ENCODE measurements around the gene ZNF536.

Gene ZNF536

GRCh38 chr19:30562981-30563380 is 190.8 kb downstream of the ZNF536 start:
- DNase-seq (ENCODE audit: low read depth, low spot score) = no peak

DNA sequence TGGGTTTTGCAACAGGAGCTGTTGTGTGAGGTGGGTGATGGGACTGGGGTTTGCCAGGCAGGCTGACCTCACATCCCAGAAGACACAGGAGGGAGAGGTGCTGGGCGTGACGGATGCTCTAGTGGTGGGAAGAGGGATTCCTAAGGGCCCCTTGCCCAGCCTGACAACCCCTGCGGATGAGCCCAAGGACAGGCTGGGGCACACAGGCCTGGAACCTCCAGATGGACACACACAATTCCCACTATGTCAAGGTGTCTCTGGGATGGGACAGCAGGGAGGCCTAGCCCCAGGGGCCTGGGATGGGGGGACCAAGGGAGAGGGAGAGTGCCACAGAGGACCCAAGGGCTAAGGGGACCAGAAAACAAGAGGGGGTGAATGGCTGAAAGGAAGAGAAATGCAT is 191.5 kb downstream of the ZNF536 start:
- no peak for DNase-seq (ENCODE audit: low read depth, low spot score)

DNA sequence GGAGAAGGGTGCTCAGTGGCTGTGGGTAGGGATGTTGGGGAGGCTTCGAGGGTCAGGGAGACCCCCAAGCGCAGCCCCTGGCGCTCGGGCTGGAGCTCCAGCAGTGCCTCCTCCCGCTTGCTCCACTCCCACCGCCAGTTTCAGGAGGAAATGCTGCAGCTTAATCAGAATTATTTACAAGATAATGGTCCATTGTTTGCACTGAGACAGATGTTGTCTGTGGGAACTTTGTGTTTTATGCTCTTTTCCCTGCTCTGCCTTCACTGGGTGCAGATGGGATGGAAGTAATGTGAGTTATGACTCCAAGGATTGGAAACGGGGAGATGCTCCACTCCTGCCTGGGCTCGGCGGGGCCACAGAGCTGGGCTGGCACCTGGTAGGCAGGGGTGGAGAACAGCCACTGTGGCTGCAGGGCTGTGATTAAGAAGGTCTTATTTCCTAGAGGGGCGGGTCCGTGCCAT is 192.4 kb downstream of the ZNF536 start:
- no peak for DNase-seq (ENCODE audit: low read depth, low spot score)

GRCh38 chr19:30565636-30566035 is 193.5 kb downstream of the ZNF536 start:
- no peak for DNase-seq (ENCODE audit: low read depth, low spot score)

DNA sequence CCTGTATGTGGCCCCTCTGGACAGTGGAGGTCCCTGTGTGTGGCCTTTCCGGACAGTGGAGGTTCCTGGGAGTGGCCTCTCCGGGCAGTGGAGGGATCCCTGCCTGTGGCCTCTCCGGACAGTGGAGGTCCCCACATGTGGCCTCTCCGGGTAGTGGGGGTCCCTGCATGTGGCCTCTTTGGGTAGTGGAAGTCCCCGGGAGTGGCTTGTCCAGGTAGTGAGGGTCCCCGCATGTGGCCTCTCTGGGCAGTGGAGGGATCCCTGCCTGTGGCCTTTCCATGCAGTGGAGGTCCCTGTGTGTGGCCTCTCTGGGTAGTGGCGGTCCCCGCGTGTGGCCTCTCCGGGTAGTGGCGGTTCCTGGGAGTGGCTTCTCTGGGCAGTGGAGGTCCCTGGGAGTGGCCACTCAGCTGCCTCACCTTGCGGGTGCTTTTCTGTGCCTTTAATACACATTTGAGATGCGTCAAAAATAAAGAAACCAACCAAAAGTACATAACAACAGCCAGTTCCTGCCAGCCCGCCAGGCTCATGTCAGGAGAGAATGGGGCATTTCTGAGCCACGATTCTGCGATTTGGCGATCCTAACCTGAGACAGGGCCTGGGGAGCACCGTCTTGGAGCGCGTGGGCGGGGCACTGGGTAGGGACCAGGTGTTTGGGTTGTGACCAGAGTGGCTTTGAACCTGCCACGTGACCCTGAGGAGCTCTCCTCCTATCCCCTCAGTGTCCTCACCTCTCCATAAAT is 194.7 kb downstream of the ZNF536 start:
- no peak for DNase-seq (ENCODE audit: low read depth, low spot score)

DNA sequence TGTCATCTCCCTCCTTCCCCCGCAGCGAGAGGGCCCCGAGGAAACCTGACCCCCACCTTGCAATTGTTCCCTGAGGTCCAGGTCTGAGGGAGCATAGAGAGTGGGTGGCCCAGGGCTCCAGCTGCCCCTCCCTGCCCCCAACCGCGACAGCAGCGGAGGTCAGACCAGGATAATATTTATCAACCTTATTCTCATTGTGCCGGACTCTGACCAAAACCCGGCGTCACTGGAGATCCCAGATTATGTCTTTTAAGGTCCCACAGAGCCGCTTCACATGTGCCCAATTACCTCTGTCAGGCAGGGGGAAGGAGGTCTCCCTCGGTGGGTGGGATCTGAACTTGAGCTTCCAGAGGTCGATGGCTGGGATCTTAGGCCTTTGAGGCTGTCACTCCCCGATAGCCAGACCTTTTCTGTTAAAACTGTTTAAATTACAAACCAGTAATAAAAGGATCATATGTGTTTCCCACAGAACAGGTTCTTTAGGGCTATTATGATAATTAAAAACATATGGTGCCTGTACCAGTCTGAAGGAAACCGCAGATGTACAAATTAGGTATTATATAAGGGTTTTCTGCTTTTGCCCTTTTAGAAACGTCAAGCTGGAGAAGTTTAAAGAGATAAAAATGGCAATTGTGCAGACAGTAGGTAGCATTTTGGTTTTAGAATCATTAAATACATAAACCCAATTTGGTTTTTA is 195.5 kb downstream of the ZNF536 start:
- DNase-seq (ENCODE audit: low read depth, low spot score) = no peak

DNA sequence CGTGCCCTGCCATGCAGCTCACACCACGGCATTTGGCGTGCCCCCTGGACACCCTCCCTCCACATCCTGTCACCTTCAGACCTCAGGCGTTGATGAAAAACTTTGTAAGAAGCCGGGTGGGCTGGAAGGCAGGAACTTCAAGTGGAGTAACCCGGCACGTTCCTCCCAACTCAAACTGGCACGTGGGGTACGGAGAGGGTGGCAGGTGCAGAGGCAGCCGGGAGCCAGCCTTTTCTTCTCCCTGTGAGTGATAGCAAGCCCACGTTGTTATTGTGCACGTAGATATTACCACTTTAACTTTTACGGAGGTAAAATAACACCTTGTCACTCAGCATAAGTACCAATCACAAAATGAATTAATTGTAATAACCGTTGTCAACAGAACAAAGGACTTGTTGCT is 198.0 kb downstream of the ZNF536 start:
- DNase-seq (ENCODE audit: low read depth, low spot score) = no peak

- DNase-seq (ENCODE audit: low read depth, low spot score) = no peak
Observed at GRCh38 chr19:30577551-30578105, 205.4 kb downstream of the ZNF536 start.

- no peak for DNase-seq (ENCODE audit: low read depth, low spot score)
Observed at GRCh38 chr19:30579419-30579818, 207.2 kb downstream of the ZNF536 start.

- no peak for DNase-seq (ENCODE audit: low read depth, low spot score)
Observed at GRCh38 chr19:30580673-30581072, 208.5 kb downstream of the ZNF536 start.

- no peak for DNase-seq (ENCODE audit: low read depth, low spot score)
Observed at GRCh38 chr19:30584090-30584489, 211.9 kb downstream of the ZNF536 start.

DNA sequence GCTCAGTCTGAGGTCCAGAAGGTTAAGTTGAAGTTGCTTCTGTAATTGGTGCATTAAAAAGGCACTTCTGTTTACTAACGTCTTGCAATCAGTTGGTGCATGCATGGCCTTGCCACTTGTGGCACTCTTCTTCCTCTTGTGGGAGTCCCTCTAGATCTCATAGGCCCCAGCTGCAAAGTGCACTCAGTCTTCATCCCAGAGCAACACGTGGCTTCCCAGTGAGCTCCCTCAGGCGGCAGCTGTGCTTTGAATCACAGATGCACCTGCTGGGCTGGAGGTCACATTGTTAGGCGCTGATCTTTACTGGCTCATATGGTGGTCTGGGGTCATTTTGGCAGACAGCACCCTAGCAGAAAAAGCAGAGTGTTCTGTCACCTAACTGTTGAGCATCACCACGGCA is 215.7 kb downstream of the ZNF536 start:
- DNase-seq (ENCODE audit: low read depth, low spot score) = no peak

DNA sequence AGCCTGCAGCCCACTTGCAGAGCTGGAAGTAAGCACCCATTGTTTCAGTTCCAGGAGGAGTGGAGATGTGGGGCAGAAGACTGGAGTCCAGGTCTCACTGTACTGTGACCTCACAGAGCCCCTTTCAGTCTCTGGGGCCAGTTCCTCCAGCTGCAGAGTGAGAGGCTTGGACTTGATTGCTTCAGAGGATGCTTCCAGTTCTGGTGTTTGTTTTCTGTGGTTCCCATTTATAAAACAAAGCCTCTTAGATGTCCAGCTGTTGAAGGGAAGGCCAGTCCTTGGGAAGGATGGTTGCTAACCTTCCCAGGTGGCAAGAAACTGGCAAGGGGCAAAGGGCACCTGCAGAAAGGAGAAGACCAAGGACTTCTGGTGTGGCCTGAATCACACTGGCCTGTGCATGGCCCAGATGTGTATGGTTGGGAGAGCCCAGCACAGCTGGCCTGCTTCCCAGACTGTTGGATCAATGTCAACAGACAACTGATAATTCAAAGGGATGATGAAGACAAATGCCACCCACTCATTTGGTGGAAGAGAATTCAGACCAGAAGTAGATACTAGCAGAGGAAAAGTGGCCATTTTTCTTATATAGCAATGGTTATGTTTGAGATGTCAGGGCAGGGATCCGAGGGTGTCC is 218.5 kb downstream of the ZNF536 start:
- no peak for DNase-seq (ENCODE audit: low read depth, low spot score)

DNA sequence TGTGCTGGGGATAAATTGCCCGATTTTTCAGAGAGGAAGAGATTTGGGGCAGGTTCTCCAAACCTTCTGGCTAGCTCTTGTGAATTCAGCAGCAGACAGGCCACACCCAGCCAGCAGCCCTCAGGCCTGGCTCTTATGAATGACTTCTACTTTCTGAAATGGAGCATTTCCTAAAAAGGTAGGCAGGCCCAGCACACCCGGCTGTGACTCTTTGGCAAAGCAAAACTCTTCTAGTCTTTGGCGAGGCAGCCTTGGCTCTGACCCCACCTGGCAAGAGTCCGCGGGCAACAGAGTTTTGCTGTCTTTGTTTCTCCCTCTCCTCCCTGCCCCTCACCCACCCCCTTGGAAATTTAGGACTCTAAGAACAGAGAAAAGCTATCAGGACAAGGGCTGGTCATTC is 221.2 kb downstream of the ZNF536 start:
- no peak for DNase-seq (ENCODE audit: low read depth, low spot score)

GRCh38 chr19:30593975-30594745 is 222.0 kb downstream of the ZNF536 start:
- DNase-seq (ENCODE audit: low read depth, low spot score) = no peak

- no peak for DNase-seq (ENCODE audit: low read depth, low spot score)
Observed at GRCh38 chr19:30596268-30596667, 224.1 kb downstream of the ZNF536 start.

DNA sequence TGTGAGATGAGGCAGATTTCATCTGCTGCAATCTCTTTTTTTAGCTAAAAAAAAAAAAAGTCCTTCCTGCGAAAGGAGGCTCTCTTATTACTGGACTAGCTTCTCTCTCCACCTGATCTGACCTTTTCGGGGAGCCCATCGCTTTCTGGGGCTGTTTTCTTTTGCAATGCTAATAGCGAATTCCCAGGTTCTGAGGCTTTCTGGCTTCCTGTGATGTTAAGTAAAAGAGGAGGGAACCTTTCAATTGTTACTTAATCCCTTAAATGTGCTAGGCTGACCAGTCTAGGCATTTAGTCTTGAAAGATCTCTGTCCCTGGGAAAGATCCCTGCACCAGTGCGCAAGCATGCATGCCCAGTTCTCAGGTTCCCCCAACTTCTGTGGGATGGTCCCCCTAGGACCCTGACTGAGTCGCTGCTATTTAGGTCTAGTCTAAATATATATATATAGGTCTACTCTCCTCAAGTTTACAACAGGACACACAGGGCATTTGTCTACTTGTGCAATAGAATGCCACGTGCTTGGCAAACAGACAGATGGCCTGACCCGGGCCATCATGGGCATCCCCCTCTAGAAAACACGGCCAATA is 224.7 kb downstream of the ZNF536 start:
- DNase-seq (ENCODE audit: low read depth, low spot score) = peak; percentile 56

GRCh38 chr19:30598688-30599087 is 226.5 kb downstream of the ZNF536 start:
- no peak for DNase-seq (ENCODE audit: low read depth, low spot score)

- DNase-seq (ENCODE audit: low read depth, low spot score) = no peak
Observed at GRCh38 chr19:30602661-30603350, 230.6 kb downstream of the ZNF536 start.

DNA sequence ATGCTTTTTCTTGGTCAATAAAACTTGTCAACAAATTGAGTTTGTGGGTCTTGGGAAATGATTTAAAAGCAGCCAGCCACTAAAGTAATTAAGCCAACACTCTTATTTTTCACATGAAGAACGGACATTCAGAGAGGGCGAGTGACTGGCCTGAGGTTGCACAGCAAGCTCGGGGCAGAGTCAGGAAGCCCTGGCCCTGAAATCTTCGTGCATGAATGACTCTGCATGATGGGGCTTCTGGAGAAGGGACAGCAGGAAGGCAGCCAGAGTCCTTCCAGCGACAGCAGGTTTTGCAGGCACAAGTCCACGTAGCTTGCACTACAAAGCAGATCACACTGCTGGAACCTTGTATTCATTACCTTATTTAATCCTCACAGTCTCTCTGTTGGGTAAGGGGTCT is 232.5 kb downstream of the ZNF536 start:
- DNase-seq (ENCODE audit: low read depth, low spot score) = no peak

- no peak for DNase-seq (ENCODE audit: low read depth, low spot score)
Observed at GRCh38 chr19:30605333-30605732, 233.1 kb downstream of the ZNF536 start.
